Left ventricle myocardium superior (tissue), 1 donor: ENCODE results near the gene SRSF2. TPM values are rescaled to one million over a fixed set of nuclear protein-coding genes. Genes with fewer than 3 reads are reported as not detected.
"Not testable (repeated sequence)": the region's sequence is repeated elsewhere in the genome, so short reads cannot be mapped to it uniquely, and the experiment has no call there.

Experiments used
- ATAC-seq: fragments of 200-7000 bp; cut with Tn5 transposase; one replicate; pipeline ENCODE4 v1.9.1; 2020; ENCODE audit warnings: mild to moderate bottlenecking, moderate library complexity
- DNase-seq: peaks from one replicate; pipeline ENCODE4 v3.0.0-alpha.2; 2020
- intact Hi-C: fragments of 100-400 bp; cut with micrococcal nuclease; formaldehyde crosslinking; loops from one replicate; pipeline ENCODE4 v1.11.0; 2022
- total RNA-seq: library from RNA; stranded (reverse); fragmentation: NEBNext Ultra II Directional; extraction: Animal tissue kit (Norgen Biotek cat#: 25700); gene quantifications from one replicate; pipeline ENCODE4 v1.2.1, GENCODE V29; 2021
- donor health status: DM: no; HTN: yes; CAD: no; lungs with severe emphysema.

SRSF2 gene
- total RNA-seq, 1 donor from 2014 or later, result 78.0 TPM

DNA sequence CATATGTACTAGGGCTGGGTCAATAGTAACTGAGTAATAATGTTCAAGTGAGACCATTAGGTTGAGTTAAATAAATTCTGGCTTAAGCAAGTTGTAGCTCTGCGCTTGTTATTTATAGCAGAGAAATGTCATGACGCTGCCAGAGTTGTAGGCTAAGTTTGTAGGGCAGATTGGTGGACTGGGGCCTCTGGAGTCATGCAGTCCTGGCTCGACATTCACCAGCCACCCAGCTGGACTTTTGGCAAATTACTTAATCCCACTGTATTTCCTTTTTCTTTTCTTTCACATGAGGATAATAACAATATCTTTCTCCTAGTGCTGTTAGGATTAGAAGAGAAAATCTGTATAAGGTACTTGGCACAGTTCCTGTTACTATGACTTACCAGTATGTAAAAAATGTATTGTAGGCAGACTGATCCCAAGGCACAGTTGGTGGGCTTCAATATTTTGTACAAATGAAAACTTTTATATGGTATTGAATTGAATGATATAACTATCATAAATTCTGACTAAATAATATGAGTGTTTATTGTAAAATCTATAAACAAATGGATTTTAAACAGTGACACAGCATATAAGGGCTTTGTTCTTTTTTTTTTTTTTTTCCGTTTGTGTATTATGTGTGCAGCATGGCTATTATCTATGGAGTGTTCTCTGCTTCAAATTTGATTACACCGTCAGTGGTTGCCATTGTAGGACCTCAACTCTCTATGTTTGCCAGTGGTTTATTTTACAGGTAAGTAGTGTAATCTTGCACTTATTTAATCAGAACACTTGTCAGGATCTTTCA is 3.4 kb upstream of the SRSF2 start:
- peak; percentile 5 for ATAC-seq
- intact Hi-C loops, result no loop called here
- peak; percentile 48 for DNase-seq

DNA sequence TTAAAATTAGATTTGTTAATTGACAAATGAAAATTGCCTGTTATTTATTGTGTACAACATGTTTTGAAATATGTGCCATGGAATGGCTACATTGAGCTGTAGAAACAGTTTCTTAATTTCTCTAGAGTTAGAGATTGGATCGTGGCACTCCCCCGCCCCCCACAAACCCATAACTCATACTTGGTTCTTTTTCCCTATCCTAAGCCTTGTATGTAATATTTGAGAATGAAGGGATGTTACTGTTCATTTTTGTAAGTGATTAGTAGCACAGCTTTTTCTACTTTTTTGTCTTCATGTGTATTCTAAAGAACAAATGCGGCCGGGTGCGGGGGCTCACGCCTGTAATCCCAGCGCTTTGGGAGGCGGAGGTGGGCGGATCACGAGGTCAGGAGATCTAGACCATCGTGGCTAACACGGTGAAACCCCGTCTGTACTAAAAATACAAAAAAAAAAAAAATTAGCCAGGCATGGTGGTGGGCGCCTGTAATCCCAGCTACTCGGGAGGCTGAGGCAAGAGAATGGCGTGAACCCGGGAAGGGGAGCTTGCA is 2.5 kb upstream of the SRSF2 start:
- ATAC-seq, DNase-seq, intact Hi-C loops: not testable (repeated sequence)

DNA sequence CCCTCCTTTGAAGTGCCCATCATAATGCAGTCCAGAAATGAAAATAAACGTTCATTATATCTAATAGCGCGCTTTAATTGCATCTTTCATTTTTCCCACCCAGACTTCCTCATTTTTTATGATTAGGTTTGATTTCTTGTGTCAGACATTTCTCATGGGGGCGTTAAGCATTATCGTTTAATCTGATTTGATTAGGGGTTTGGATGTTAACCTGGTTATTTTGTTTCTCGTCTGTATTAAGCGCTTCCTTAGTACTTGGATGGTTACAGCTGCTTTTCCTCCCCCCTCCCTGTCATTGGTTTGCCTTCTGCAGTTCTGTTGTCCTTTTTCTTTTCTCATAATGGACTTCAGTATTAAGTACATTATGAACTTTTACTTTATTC is 1.3 kb upstream of the SRSF2 start:
- intact Hi-C loops, result no loop called here
- DNase-seq (no peak), ATAC-seq (no peak)

DNA sequence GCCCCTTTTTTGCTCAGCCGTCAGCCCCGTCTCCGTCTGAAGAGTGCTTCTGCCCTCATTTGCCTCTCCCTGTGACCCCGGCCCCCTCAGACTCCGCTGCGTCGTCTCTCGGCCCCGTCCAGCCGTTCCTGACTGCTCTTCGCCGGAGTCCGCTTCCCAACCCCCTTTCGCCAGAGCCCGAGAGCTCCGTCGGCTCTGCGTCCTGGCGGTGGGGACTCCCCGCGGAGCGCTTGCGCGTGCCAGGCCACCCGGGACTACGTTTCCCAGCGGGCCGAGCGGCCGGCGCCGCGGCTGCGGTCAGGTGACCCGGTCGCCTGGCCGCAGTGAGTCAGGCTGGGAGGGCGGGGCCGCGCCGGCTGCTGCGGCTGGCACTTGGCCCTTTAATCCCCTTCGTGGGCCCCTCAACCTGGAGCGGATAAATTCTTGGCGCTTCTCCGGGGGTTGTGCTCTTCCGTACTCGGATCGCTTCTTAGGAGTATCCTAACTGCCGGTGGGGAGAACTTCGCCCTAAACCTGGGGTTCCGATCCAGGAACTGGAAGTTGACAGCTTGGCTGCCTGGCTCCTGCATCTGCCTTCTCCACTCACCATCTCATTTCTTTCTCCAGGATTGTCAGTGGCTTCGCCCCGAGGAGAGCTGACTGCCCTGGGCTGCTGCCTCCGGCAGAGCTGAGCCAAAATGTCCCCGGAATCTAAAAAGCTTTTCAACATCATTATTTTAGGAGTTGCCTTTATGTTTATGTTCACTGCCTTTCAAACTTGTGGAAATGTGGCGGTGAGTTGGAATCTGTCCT is 741 bp upstream of the SRSF2 start, which contains the start of gene MFSD11:
MFSD11 (plus strand) TSS at position 444 of the 792 bp plus-strand sequence; CDS start at position 678, 234 bp downstream.
- ATAC-seq (peak; percentile 83), DNase-seq (peak; percentile 95)
- intact Hi-C loops, result no loop called here

DNA sequence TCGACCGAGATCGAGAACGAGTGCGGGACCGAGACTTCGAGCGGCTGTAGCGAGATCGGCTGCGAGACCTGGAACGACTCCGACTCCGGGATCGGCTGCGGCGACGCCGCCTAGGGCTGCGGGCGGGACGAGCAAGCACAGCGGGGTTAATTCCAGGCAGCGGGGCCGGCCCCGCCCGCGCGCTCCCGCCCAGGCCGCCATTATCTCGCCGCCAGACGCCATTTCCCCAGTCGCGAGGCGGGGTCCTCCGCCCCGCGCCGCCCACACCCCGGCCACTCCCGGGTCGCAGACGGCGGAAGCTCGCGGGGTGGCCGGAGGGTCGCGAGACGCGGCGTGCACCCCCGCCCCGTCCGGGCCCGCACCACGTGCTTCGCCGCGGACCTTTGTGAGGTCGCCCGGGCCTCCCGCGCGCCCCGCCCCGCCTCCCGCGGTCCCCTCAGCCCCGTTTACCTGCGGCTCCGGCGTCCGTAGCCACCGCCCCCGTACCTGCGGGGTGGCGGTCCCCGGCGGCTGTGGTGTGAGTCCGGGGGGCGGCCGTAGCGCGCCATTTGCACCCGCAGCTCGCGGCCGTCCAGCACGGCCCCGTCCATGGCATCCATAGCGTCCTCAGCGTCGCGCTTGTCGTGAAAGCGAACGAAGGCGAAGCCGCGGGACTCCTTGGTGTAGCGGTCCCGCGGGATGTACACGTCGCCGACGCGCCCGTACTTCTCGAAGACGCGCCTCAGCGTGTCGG is 616 bp downstream of the SRSF2 start:
- DNase-seq (peak; percentile 89), ATAC-seq (peak; percentile 57)
- intact Hi-C loops, result no loop called here

- ATAC-seq, result no peak
- intact Hi-C loops, result no loop called here
Observed at GRCh38 chr17:76735586-76736348, 1.4 kb downstream of the SRSF2 start.

DNA sequence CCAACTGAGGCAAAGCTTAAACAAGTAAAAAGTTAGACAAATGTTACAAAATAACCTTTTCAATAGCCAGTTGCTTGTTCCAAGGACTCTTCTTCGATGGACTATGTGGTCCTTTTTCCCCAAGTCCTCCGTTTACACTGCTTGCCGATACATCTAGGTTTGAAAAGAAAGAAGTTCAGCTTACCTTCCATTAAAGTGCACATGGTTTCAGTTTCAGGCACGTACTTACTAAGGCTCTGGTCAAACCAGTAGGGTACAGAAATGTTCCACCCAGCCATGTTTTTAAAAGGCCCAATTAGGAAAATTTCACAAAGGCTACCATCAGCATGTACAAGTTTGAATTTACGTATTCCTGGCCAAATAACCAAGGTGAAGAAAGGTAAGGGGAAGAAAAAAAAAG is 2.1 kb downstream of the SRSF2 start:
- DNase-seq (no peak), ATAC-seq (no peak)
- intact Hi-C loops, result no loop called here

More at GRCh38 chr17:76735586-76736348, 1.4 kb downstream of the SRSF2 start:
- no peak for DNase-seq

- DNase-seq (no peak), ATAC-seq (no peak)
- intact Hi-C loops, result no loop called here
Observed at GRCh38 chr17:76734080-76734840, 2.9 kb downstream of the SRSF2 start.

GRCh38 chr17:76733618-76733957 is 3.5 kb downstream of the SRSF2 start:
- DNase-seq (no peak), ATAC-seq (no peak)
- intact Hi-C loops, result no loop called here

DNA sequence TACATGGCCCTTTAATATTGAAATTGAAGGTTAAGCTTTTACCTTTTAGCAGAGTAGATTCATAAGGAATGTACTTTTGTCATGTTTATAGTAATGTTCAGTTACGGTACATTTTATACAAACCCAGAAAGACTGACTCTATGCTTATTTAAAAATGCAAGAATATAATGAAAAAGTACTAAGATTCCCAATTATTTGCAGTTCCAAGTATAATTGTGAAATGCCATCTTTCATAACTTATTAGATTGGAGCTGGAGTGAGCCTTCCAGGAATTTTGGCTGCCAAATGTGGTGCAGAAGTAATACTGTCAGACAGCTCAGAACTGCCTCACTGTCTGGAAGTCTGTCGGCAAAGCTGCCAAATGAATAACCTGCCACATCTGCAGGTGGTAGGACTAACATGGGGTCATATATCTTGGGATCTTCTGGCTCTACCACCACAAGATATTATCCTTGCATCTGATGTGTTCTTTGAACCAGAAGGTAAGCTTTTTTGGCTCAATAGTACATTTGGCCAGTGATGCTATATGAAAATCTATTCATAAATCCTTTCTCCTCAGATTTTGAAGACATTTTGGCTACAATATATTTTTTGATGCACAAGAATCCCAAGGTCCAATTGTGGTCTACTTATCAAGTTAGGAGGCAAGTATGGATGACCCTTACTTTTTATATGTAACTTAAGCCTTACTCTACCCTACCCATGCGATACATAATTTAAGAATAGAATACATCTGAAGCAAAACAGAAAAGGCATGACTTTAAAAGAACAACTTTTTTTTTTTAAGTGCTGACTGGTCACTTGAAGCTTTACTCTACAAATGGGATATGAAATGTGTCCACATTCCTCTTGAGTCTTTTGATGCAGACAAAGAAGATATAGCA is 4.2 kb downstream of the SRSF2 start:
- ATAC-seq (no peak), DNase-seq (no peak)
- intact Hi-C loops, result no loop called here

DNA sequence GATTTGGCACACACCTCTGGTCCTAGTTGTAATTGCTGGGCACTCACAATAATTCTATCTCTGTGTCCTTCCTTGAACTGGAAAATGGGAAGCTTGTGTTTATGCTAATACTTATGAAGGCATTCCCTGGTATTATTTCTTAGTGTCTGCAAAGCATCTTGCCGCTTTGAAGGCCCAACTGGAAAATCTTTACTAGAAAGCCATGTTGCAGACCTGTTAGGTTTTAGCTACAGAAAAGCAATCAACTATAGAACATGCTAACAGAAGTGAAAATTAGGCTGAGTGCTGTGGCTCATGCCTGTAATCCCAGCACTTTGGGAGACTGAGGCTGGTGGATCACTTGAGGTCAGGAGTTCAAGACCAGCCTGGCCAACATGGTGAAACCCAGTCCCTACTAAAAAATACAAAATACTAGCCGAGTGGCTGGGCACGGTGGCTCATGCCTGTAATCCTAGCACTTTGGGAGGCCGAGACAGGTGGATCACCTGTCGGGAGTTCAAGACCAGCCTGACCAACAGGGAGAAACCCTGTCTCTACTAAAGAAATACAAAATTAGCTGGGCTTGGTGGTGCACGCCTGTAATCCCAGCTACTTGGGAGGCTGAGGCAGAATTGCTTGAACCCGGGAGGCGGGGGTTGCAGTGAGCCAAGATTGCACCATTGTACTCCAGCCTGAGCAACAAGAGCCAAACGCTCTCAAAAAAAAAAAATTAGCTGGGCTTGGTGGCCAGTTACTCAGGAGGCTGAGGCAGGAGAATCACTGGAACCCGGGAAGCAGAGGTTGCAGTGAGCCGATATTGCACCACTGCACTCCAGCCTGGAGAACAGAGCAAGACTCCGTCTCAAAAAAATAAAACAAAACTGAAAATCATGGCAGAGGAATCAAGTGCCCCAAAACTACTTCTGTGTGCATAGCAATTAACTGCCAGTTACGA is 5.1 kb downstream of the SRSF2 start:
- intact Hi-C loops, DNase-seq, ATAC-seq: not testable (repeated sequence)

- intact Hi-C loops, result no loop called here
- no peak for ATAC-seq
- no peak for DNase-seq
Observed at GRCh38 chr17:76727745-76728456, 9.2 kb downstream of the SRSF2 start.

DNA sequence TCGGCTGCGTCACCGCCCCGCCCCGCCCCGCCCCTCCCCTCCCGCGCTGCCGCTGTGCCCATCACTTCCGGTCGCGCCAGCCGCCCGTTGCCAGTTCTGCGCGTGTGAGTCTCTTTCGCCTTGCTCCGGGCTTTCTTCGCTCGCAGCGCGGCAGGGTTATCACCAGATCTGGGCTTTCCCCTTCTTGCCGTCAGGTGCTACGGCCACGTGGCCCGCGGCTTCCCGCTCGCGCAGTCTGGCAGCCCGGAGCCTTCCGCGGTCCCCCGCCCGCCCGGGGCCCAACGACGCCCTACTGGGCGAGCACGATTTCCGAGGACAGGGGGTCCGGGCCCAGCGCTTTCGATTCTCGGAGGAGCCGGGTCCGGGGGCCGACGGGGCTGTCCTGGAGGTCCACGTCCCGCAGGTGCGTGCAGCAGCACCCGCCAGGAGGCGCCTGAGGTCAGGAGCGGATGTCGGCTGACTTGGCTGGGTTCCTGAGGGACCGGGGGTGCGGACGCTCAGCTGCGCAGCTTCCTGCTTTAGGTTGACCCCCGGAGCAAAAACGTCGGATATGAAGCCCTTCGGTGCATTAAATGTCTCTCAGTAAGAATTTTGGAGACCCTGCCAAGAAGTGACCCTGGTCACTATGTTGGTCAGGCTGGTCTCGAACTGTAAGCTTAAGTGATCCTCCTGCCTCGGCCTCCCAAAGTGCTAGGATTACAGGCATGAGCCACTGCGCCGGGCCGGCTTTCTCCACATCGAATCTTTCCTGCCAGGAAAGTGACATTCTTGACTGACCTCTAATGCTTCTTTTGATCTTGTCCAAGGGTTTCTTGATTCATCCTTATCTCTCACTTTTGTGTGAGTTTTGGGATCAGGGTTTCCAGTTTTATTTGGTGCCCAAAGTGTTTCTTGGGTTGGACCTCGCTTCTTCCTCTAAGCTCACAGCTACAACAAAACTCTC is 10.1 kb downstream of the SRSF2 start, which contains the start of gene METTL23:
METTL23 (plus strand) TSS at position 64 of the 943 bp plus-strand sequence. CDS start 2,872 bp downstream, outside the sequence.
- peak; percentile 92 for DNase-seq
- ATAC-seq, result peak; percentile 66
- intact Hi-C loops, result no loop called here

DNA sequence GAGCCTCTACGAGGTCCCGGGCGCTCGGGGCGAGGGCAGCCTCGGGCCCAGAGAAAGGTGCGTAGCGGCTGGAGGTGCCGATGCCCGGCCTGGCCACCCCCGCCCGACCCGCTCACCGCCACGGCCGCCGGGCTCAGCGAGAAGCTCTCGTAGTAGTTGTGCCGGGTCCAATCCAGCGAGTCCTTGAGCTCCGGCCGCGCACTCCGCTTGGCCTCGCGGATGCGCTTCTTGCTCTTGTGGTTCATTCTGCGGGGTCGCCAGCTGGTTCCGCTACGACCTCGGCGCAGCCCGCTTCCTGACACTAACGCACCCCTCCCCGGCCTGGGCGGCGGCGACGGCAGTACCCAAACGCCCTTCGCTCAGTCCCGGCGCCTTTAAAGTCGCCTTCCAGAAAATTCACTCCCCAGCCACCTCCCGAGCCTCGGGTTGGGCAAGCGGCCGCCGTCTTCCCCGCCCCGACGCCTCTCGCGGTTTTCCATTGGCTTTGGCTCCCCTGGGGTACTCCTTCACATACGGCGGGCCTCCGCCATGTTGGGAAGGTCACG is 10.8 kb downstream of the SRSF2 start, which contains the start of gene JMJD6:
JMJD6 (minus strand) TSS at position 376 of the 545 bp plus-strand sequence; CDS start at position 245, 131 bp downstream.
- intact Hi-C loops, result no loop called here
- DNase-seq (peak; percentile 97), ATAC-seq (peak; percentile 94)
